Heart left ventricle (tissue), 13 donors: ENCODE data around the gene RXRA.

Experiments
- POLR2A ChIP-seq, 2 donors: fragments of 450-650 bp; IDR thresholded peaks; one replicate each; pipeline ENCODE4 v1.6.1; 2017; ENCODE audit warnings: antibody characterized with exemption in 2 of 2, mild to moderate bottlenecking in 2 of 2, moderate library complexity in 2 of 2
- TF ChIP-seq, protein P1 (sequence below), 12 donors: fragments of 200-600 bp; sonication (generic) in 4 of 12; IDR thresholded peaks; one replicate each; pipeline versions ENCODE4 v1.5.0 to v1.8.0; 2018 to 2022; ENCODE audit warnings: antibody characterized with exemption in 12 of 12, mild to moderate bottlenecking in 5 of 12
- donor health status: ischemic (EF 13 %, LVEDD 7.1; RV severe dilation, severe dysfunction).
- donor health status: DM: no; HTN: yes; CAD: no.
- donor health status: DM: no; HTN: no; CAD: no.
- donor health status: ischemic (EF 25% LVEDD 6.9; RV normal size, moderate dysfunction).
- donor health status: ischemic (EF 25% LVEDD 5.7; RV mildly dilated, moderate dysfunction).
- donor health status: ischemic (EF 35%, LVEDD 5.7; RV mildly dilated, moderate dysfunction).
- donor health status: nonischemic (EF 11% LVEDD 7.7; RV severe dilation, severe dysfunction).
- donor health status: DM: yes; HTN: yes; CAD: no.
- donor health status: PGD.
- donor health status: ischemic (EF 29% LVEDD 5.4; RV normal size, mild dysfunction).
- donor health status: nonischemic (EF 23%, LVEDD 6.1; RV moderate dilation, normal function).

DNA sequence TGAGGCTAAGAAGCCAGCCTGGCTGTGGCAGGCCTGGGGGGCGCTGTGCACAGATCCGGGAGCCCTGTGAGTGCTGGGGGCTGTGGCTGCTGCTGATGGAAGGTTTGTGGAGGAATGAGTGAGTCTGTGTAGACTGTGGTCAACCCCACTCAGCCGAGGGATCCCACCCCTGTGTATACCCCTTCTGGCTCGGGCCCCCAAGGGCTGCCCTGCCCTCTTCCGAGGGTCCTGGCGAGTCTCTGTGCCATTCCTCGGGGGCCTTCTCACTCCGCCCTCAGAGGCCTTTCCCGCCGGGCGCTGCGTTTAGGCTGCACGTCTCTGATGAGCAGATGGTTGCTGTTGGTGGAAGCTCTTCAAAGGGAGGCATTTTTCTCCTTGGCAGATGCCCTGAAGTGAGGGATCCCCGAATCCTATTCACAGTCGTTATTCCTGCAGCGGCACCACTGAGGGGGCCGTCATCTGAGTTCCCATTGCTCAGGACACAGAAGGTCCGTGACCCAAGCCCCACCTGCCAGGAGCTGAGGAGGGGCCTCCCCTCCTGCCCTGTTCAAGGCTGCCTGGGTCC, 94.1 kb downstream of the RXRA start:
- TF ChIP-seq, protein P1, sequence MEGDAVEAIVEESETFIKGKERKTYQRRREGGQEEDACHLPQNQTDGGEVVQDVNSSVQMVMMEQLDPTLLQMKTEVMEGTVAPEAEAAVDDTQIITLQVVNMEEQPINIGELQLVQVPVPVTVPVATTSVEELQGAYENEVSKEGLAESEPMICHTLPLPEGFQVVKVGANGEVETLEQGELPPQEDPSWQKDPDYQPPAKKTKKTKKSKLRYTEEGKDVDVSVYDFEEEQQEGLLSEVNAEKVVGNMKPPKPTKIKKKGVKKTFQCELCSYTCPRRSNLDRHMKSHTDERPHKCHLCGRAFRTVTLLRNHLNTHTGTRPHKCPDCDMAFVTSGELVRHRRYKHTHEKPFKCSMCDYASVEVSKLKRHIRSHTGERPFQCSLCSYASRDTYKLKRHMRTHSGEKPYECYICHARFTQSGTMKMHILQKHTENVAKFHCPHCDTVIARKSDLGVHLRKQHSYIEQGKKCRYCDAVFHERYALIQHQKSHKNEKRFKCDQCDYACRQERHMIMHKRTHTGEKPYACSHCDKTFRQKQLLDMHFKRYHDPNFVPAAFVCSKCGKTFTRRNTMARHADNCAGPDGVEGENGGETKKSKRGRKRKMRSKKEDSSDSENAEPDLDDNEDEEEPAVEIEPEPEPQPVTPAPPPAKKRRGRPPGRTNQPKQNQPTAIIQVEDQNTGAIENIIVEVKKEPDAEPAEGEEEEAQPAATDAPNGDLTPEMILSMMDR (IDR thresholded peaks at IDR 0.05), result no peak
- no peak for TF ChIP-seq POLR2A (IDR thresholded peaks at IDR 0.05)
